Fibroblast of lung (primary cell): ENCODE measurements around the gene JRKL. TPM values are rescaled to one million over a fixed set of nuclear protein-coding genes. Genes with fewer than 3 reads are reported as not detected.

Experiments used
- DNase-seq, 2 donors: peaks; one replicate each; pipeline versions ENCODE4 v3.0.0 to v3.0.0-alpha.2; 2010; ENCODE audit warnings: low read depth in 2 of 2
- H2AFZ ChIP-seq: 2 replicates; pipeline ENCODE4 v1.5.1; 2012; ENCODE audit warnings: low read length, control low read depth, inconsistent platforms
- H3K27ac ChIP-seq: 2 replicates; pipeline ENCODE4 v1.5.1; 2011; ENCODE audit warnings: low read length, control low read depth; ENCODE audit not compliant: insufficient read depth
- H3K27me3 ChIP-seq: 2 replicates; pipeline ENCODE4 v1.5.1; 2011; ENCODE audit warnings: mild to moderate bottlenecking, low read length; ENCODE audit not compliant: control insufficient read depth, insufficient read depth
- H3K36me3 ChIP-seq: 2 replicates; pipeline ENCODE4 v1.5.1; 2011; ENCODE audit warnings: low read length; ENCODE audit not compliant: control insufficient read depth, insufficient read depth
- H3K4me1 ChIP-seq: 2 replicates; pipeline ENCODE4 v1.5.1; 2011; ENCODE audit warnings: low read length; ENCODE audit not compliant: control insufficient read depth, insufficient read depth; ENCODE audit errors: extremely low read depth
- H3K4me2 ChIP-seq: 2 replicates; pipeline ENCODE4 v1.5.1; 2011; ENCODE audit warnings: low read length, control low read depth; ENCODE audit not compliant: insufficient read depth; ENCODE audit errors: extremely low read depth
- H3K4me3 ChIP-seq, 4 experiments: fragments of 200-600 bp in 1 of 4; sonication (generic) in 1 of 4; replicated peaks in 1 of 4; 2 replicates each; pipeline ENCODE4 v1.5.1; 2011 to 2016; ENCODE audit warnings: low read length in 4 of 4, low read depth in 3 of 4, mild to moderate bottlenecking in 3 of 4, control low read depth in 2 of 4, inconsistent platforms in 1 of 4, mixed read lengths in 1 of 4; ENCODE audit not compliant: insufficient read depth in 1 of 4; ENCODE audit errors: control extremely low read depth in 1 of 4
- H3K79me2 ChIP-seq: 2 replicates; pipeline ENCODE4 v1.5.1; 2012; ENCODE audit warnings: mild to moderate bottlenecking, low read length, inconsistent platforms; ENCODE audit not compliant: control insufficient read depth, insufficient read depth
- H3K9ac ChIP-seq: 2 replicates; pipeline ENCODE4 v1.5.1; 2011; ENCODE audit warnings: mild to moderate bottlenecking, low read length, control low read depth; ENCODE audit not compliant: insufficient read depth
- H3K9me3 ChIP-seq: 2 replicates; pipeline ENCODE4 v1.5.1; 2012; ENCODE audit warnings: low read depth, low read length; ENCODE audit not compliant: control insufficient read depth, insufficient read depth
- H4K20me1 ChIP-seq: 2 replicates; pipeline ENCODE4 v1.5.1; 2011; ENCODE audit warnings: low read length; ENCODE audit not compliant: control insufficient read depth, insufficient read depth; ENCODE audit errors: extremely low read depth
- EZH2 ChIP-seq: IDR thresholded peaks from 2 replicates; pipeline ENCODE4 v1.5.1; 2012; ENCODE audit warnings: low read length, control low read depth, mild to moderate bottlenecking; ENCODE audit errors: missing control alignments
- polyA plus RNA-seq, 2 donors: library from polyadenylated mRNA; depleted of rRNA in 1 of 2; stranded (reverse) in 1 of 2; unstranded in 1 of 2; fragments of >200 nt; gene quantifications; 2 replicates each; pipeline ENCODE4 v1.2.1, GENCODE V29; 2011 to 2012; ENCODE audit warnings: missing spikeins in 1 of 2
- total RNA-seq: library from RNA; depleted of rRNA; stranded (reverse); fragments of >200 nt; gene quantifications from 2 replicates; pipeline ENCODE4 v1.2.1, GENCODE V29; 2014
- TF ChIP-seq, protein P1 (sequence below), 2 donors: IDR thresholded peaks in 1 of 2; conservative IDR thresholded peaks in 1 of 2; 1 replicate in 1 of 2; 2 replicates in 1 of 2; pipeline ENCODE4 v1.5.1; 2011 to 2012; ENCODE audit warnings: low read length in 2 of 2, control low read depth in 1 of 2, inconsistent platforms in 1 of 2, low read depth in 1 of 2, mild to moderate bottlenecking in 1 of 2

The JRKL gene
- total and polyA plus RNA-seq, 2 donors (not counting 1 experiment from before 2014, with no cell fraction given) = 15.0 to 18.5 TPM

DNA sequence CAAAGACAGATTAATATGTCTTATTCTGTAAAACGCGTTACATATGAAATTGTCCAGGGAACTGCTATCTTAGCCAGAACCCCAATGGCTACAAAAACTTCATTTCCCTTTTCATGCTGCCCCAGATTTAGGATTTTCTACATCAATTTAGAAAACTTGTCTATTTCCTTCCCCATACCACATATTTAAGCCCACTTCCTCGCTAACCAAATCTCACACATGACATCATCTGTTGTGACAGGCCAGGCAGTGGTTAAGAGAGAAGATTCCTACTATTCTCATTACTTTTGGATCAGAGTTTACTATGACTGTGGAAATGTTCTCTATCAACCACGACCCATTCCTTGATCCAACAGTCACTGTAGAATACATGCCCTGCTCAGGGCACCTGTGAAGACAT is 16.0 kb upstream of the JRKL start:
- no peak for DNase-seq
- no peak overlapping the region for H3K9ac ChIP-seq
- H3K4me1 ChIP-seq = no peaks in the 10 kb centered on the region
- no peak overlapping the region for H3K4me3 ChIP-seq
- TF ChIP-seq, protein P1, sequence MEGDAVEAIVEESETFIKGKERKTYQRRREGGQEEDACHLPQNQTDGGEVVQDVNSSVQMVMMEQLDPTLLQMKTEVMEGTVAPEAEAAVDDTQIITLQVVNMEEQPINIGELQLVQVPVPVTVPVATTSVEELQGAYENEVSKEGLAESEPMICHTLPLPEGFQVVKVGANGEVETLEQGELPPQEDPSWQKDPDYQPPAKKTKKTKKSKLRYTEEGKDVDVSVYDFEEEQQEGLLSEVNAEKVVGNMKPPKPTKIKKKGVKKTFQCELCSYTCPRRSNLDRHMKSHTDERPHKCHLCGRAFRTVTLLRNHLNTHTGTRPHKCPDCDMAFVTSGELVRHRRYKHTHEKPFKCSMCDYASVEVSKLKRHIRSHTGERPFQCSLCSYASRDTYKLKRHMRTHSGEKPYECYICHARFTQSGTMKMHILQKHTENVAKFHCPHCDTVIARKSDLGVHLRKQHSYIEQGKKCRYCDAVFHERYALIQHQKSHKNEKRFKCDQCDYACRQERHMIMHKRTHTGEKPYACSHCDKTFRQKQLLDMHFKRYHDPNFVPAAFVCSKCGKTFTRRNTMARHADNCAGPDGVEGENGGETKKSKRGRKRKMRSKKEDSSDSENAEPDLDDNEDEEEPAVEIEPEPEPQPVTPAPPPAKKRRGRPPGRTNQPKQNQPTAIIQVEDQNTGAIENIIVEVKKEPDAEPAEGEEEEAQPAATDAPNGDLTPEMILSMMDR (conservative IDR thresholded peaks at IDR 0.05 in 1 of 2, IDR thresholded peaks at IDR 0.05 in 1 of 2; ENCODE audit: low read depth in 1 of 2, low read length in 2 of 2) = no peak
- TF ChIP-seq EZH2 = no peak
- no peaks in the 10 kb centered on the region for H3K9me3 ChIP-seq
- H3K79me2 ChIP-seq = no peaks in the 10 kb centered on the region
- H4K20me1 ChIP-seq = no peaks in the 10 kb centered on the region
- no peak overlapping the region for H3K27ac ChIP-seq
- no peak overlapping the region for H3K4me2 ChIP-seq
- H3K36me3 ChIP-seq = no peaks in the 10 kb centered on the region
- no peaks in the 10 kb centered on the region for H3K27me3 ChIP-seq
- no peak overlapping the region for H2AFZ ChIP-seq

DNA sequence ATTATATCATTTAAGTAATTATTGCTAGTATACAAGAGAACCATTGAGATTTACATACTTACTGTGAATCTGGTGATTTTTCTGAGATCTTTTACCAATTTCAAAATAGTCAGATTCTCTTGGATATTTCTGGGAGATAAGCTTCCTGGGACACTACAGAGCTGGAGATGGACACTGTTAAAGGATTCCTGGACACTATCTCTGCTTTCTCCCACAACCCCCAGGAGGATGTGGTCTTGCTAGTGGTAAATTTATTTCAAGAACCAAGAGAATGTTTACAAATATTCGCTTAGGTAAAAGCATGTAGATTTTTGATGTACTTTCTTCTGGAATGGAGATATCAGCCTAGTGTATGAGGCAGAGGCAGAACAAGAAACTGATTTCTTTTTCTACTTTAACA is 13.0 kb upstream of the JRKL start:
- H3K4me1 ChIP-seq = no peaks in the 10 kb centered on the region
- H2AFZ ChIP-seq = no peak overlapping the region
- H3K4me2 ChIP-seq = no peak overlapping the region
- H3K9ac ChIP-seq = no peak overlapping the region
- no peaks in the 10 kb centered on the region for H3K27me3 ChIP-seq
- no peaks in the 10 kb centered on the region for H3K36me3 ChIP-seq
- no peak for TF ChIP-seq EZH2
- TF ChIP-seq, protein P1 (conservative IDR thresholded peaks at IDR 0.05 in 1 of 2, IDR thresholded peaks at IDR 0.05 in 1 of 2; ENCODE audit: low read depth in 1 of 2, low read length in 2 of 2) = no peak
- H3K27ac ChIP-seq = no peak overlapping the region
- H4K20me1 ChIP-seq = no peaks in the 10 kb centered on the region
- DNase-seq = no peak
- no peaks in the 10 kb centered on the region for H3K79me2 ChIP-seq
- H3K4me3 ChIP-seq = no peak overlapping the region
- no peaks in the 10 kb centered on the region for H3K9me3 ChIP-seq

DNA sequence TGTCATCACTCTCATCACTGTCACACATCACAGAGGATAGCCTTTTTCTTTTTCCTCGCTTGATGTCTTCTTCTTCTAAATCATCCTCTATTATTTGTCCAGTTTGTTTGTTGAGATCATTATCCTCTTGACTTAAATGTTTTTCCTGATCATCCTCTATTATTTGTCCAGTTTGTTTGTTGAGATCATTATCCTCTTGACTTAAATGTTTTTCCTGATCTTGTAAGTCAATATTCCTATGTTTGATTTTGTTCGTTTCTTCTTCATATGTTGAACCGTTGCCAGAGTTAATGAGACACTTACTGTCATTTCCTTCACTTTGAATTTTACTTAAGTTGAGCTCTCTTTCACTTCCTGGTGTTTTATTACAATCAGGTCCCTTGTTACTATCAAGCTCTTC is 5.7 kb upstream of the JRKL start:
- H3K9ac ChIP-seq = no peak overlapping the region
- peaks cover 25% of the 10 kb centered on the region for H3K79me2 ChIP-seq
- no peaks in the 10 kb centered on the region for H3K36me3 ChIP-seq
- H3K4me2 ChIP-seq = no peak overlapping the region
- H2AFZ ChIP-seq = no peak overlapping the region
- H3K9me3 ChIP-seq = no peaks in the 10 kb centered on the region
- TF ChIP-seq, protein P1 (conservative IDR thresholded peaks at IDR 0.05 in 1 of 2, IDR thresholded peaks at IDR 0.05 in 1 of 2; ENCODE audit: low read depth in 1 of 2, low read length in 2 of 2) = no peak
- TF ChIP-seq EZH2 = no peak
- no peak overlapping the region for H3K27ac ChIP-seq
- no peak overlapping the region for H3K4me3 ChIP-seq
- H3K27me3 ChIP-seq = no peaks in the 10 kb centered on the region
- H3K4me1 ChIP-seq = no peaks in the 10 kb centered on the region
- no peak for DNase-seq
- H4K20me1 ChIP-seq = no peaks in the 10 kb centered on the region
